GM12891 (cell line): Measurements from ENCODE around the gene MORC2.

ENCODE experiments used
- POLR2A ChIP-seq: IDR thresholded peaks from 2 replicates; pipeline ENCODE4 v1.6.1; 2011; ENCODE audit warnings: low read depth, low read length, control low read depth
- POLR2AphosphoS5 ChIP-seq: IDR thresholded peaks from 2 replicates; pipeline ENCODE4 v1.6.1; 2011; ENCODE audit warnings: low read depth, low read length, control low read depth
- SPI1 ChIP-seq: IDR thresholded peaks from 2 replicates; pipeline ENCODE4 v1.6.1; 2011; ENCODE audit warnings: low read depth, low read length, control low read depth
- TAF1 ChIP-seq: IDR thresholded peaks from 2 replicates; pipeline ENCODE4 v1.6.1; 2011; ENCODE audit warnings: low read depth, low read length, control low read depth

GRCh38 chr22:30885591-30885990 is 83.0 kb downstream of the MORC2 start:
- no peak for TF ChIP-seq SPI1
- TF ChIP-seq POLR2A, result no peak
- no peak for TF ChIP-seq POLR2AphosphoS5
- no peak for TF ChIP-seq TAF1
